Progenitor cell of endocrine pancreas (in vitro differentiated cells): Measurements from ENCODE around the gene PLXDC2. TPM values are rescaled to one million over a fixed set of nuclear protein-coding genes. Genes with fewer than 3 reads are reported as not detected.

Experiments
- DNase-seq: peaks from one replicate; pipeline ENCODE4 v3.0.0; 2021; ENCODE audit warnings: low spot score; ENCODE audit not compliant: unreplicated experiment
- H3K27ac Mint-ChIP-seq: 2 replicates; pipeline ENCODE4 v1.8.0; 2021; ENCODE audit warnings: mild to moderate bottlenecking, moderate library complexity, mixed read lengths
- H3K27me3 Mint-ChIP-seq: 2 replicates; pipeline ENCODE4 v1.8.0; 2021; ENCODE audit warnings: mixed read lengths
- H3K36me3 Mint-ChIP-seq: 2 replicates; pipeline ENCODE4 v1.8.0; 2022; ENCODE audit warnings: mixed read lengths; ENCODE audit not compliant: insufficient read depth
- H3K4me1 Mint-ChIP-seq: 2 replicates; pipeline ENCODE4 v1.8.0; 2021; ENCODE audit warnings: low read depth, mixed read lengths
- H3K4me3 Mint-ChIP-seq: 2 replicates; pipeline ENCODE4 v1.8.0; 2021; ENCODE audit warnings: low read depth, mild to moderate bottlenecking, moderate library complexity, mixed read lengths
- H3K9me3 Mint-ChIP-seq: 2 replicates; pipeline ENCODE4 v1.8.0; 2021; ENCODE audit warnings: low read depth, mixed read lengths
- total RNA-seq: library from RNA; stranded (reverse); gene quantifications from 2 replicates; pipeline ENCODE4 v1.2.1, GENCODE V29; 2021
- TF ChIP-seq, protein P1 (sequence below): fragments of 200-600 bp; sonication (generic); IDR thresholded peaks from one replicate; pipeline ENCODE4 v1.5.0; 2021; ENCODE audit warnings: antibody characterized with exemption, mild to moderate bottlenecking; ENCODE audit not compliant: unreplicated experiment

Gene PLXDC2
- total RNA-seq, 1 donor from 2014 or later: 44.3 TPM

GRCh38 chr10:20090831-20091230, 274.6 kb downstream of the PLXDC2 start:
- H3K4me3 Mint-ChIP-seq: no peak overlapping the region
- H3K4me1 Mint-ChIP-seq: no peaks in the 10 kb centered on the region

GRCh38 chr10:20091698-20092097, 275.5 kb downstream of the PLXDC2 start:
- no peak overlapping the region for H3K4me3 Mint-ChIP-seq
- peaks cover 3% of the 10 kb centered on the region for H3K36me3 Mint-ChIP-seq
- peak overlapping the region; percentile 46 for H3K27ac Mint-ChIP-seq
- TF ChIP-seq, protein P1, sequence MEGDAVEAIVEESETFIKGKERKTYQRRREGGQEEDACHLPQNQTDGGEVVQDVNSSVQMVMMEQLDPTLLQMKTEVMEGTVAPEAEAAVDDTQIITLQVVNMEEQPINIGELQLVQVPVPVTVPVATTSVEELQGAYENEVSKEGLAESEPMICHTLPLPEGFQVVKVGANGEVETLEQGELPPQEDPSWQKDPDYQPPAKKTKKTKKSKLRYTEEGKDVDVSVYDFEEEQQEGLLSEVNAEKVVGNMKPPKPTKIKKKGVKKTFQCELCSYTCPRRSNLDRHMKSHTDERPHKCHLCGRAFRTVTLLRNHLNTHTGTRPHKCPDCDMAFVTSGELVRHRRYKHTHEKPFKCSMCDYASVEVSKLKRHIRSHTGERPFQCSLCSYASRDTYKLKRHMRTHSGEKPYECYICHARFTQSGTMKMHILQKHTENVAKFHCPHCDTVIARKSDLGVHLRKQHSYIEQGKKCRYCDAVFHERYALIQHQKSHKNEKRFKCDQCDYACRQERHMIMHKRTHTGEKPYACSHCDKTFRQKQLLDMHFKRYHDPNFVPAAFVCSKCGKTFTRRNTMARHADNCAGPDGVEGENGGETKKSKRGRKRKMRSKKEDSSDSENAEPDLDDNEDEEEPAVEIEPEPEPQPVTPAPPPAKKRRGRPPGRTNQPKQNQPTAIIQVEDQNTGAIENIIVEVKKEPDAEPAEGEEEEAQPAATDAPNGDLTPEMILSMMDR: no peak
- DNase-seq: no peak
- H3K4me1 Mint-ChIP-seq: no peaks in the 10 kb centered on the region
- peaks cover 4% of the 10 kb centered on the region for H3K9me3 Mint-ChIP-seq
- no peaks in the 10 kb centered on the region for H3K27me3 Mint-ChIP-seq

More at GRCh38 chr10:20090831-20091230, 274.6 kb downstream of the PLXDC2 start:
- TF ChIP-seq, protein P1: no peak
- no peak for DNase-seq
- no peaks in the 10 kb centered on the region for H3K27me3 Mint-ChIP-seq
- peaks cover 5% of the 10 kb centered on the region for H3K36me3 Mint-ChIP-seq
- H3K9me3 Mint-ChIP-seq: peaks cover 4% of the 10 kb centered on the region
- H3K27ac Mint-ChIP-seq: no peak overlapping the region

DNA sequence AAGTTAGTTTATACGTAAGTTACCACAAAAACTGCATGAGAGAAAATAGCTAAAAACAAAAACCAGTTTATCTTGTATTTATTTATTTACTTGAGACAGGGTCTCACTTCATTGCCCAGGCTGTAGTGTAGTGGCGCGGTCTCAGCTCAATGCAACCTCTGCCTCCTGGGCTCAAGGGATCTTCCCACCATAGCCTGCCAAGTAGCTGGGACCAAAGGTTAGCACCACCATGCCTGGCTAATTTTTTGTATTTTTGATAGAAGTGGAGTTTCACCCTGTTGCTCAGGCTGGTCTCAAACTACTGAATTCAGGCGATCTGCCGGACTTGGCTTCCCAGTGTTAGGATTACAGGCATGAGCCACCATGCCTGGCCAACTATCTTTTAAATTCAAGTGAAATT, 277.4 kb downstream of the PLXDC2 start:
- Mint-ChIP-seq H3K36me3 (peaks cover 3% of the 10 kb centered on the region), H3K4me3 (no peak overlapping the region), H3K4me1 (no peaks in the 10 kb centered on the region), H3K27me3 (no peaks in the 10 kb centered on the region), H3K27ac (no peak overlapping the region), H3K9me3 (peaks cover 4% of the 10 kb centered on the region)
- no peak for DNase-seq
- TF ChIP-seq, protein P1: no peak

DNA sequence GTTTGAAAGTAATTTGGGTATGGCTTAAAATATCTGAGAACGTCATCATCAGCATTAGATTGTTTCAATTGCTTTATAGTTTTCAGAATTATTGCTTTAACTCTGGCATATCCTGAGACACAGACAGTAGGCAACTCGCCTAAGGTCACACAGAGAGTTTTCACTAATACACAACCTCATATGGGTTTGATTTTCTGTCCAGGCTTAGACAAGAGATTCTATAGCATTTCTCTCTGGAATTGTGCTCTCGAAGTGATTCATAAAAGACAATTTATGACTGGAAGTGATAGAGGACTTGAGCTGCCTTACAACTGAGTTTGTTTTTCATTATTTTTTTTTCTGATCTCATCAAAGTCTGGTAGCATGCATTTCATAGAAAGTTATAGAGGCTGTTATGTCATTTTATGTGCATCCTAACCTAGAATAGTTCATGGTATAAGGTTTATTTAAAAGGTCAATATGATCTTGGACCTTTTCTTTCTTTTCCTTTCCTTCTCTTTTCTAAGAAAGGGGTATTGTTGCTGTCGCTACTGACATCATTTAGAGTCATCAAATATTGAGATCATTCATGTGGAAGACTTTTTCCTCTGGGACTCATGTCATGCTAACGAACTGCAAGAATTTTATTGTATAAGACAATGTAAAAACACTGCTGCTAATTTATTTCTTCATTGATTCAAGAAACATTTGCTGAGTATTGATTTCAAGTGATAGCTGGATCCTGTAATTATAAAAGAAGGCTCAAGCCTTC, 278.2 kb downstream of the PLXDC2 start:
- peaks cover 2% of the 10 kb centered on the region for H3K4me1 Mint-ChIP-seq
- DNase-seq: no peak

DNA sequence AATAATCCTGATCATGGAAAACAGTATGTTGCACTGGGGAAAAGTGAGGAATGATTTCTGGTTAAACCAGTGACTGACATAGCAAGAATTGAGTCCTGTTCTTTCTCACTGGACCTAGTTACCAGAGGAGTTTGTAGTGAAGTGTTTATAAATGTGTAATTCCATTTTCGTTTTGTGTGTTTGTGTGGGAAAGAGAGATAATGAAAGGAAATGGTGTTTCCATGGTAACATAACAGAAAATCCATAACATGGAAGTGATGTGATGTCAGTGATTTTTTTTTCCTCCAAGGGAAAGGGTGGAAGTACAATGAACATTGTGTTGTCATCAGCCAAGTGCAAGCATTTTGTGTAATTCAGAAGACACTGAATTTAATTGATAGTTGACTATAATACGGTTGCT, 283.9 kb downstream of the PLXDC2 start:
- Mint-ChIP-seq H3K9me3 (no peaks in the 10 kb centered on the region), H3K4me3 (no peak overlapping the region), H3K27me3 (no peaks in the 10 kb centered on the region), H3K36me3 (peaks cover 1% of the 10 kb centered on the region), H3K4me1 (peaks cover 24% of the 10 kb centered on the region), H3K27ac (no peak overlapping the region)
- TF ChIP-seq, protein P1: no peak
- DNase-seq: no peak

More for the DNA sequence above, 278.2 kb downstream of the PLXDC2 start:
- Mint-ChIP-seq H3K9me3 (peaks cover 4% of the 10 kb centered on the region), H3K27me3 (no peaks in the 10 kb centered on the region), H3K27ac (no peak overlapping the region), H3K36me3 (peaks cover 3% of the 10 kb centered on the region), H3K4me3 (no peak overlapping the region)
- TF ChIP-seq, protein P1: no peak
